CD14-positive monocyte (primary cell): ENCODE data around the gene MYO7A. TPM values are rescaled to one million over a fixed set of nuclear protein-coding genes. Genes with fewer than 3 reads are reported as not detected.

Experiments
- DNase-seq, 3 donors: peaks; one replicate each; pipeline ENCODE4 v3.0.0-alpha.2; 2011 to 2022
- H2AFZ ChIP-seq: 2 replicates; pipeline ENCODE4 v1.6.0; 2012; ENCODE audit warnings: mild to moderate bottlenecking, low read depth, low read length, inconsistent platforms; ENCODE audit not compliant: insufficient read depth, poor library complexity, severe bottlenecking
- H3K27ac ChIP-seq, 2 donors: 1 replicate in 1 of 2; 2 replicates in 1 of 2; pipeline ENCODE4 v1.5.1; 2012 to 2013; ENCODE audit warnings: low read length in 2 of 2, control low read depth in 1 of 2, inconsistent platforms in 1 of 2, low read depth in 1 of 2, mild to moderate bottlenecking in 1 of 2
- H3K27me3 ChIP-seq, 2 donors: one replicate each; pipeline versions ENCODE4 v1.6.0 to v1.6.1; 2011 to 2013; ENCODE audit warnings: low read length in 2 of 2; ENCODE audit not compliant: control insufficient read depth in 2 of 2, insufficient read depth in 2 of 2
- H3K36me3 ChIP-seq, 2 donors: replicated peaks in 1 of 2; 1 replicate in 1 of 2; 2 replicates in 1 of 2; pipeline versions ENCODE4 v1.5.1 to v1.6.1; 2012 to 2013; ENCODE audit warnings: low read length in 2 of 2, control low read depth in 1 of 2, inconsistent platforms in 1 of 2, mild to moderate bottlenecking in 1 of 2; ENCODE audit not compliant: insufficient read depth in 2 of 2, control insufficient read depth in 1 of 2
- H3K4me1 ChIP-seq, 2 donors: 1 replicate in 1 of 2; 2 replicates in 1 of 2; pipeline versions ENCODE4 v1.5.1 to v1.6.1; 2012 to 2013; ENCODE audit warnings: low read length in 2 of 2, control low read depth in 1 of 2, inconsistent platforms in 1 of 2, mild to moderate bottlenecking in 1 of 2, moderate library complexity in 1 of 2; ENCODE audit not compliant: insufficient read depth in 2 of 2, control insufficient read depth in 1 of 2
- H3K4me2 ChIP-seq: replicated peaks from 2 replicates; pipeline ENCODE3; 2012; ENCODE audit warnings: low read length, moderate library complexity, mild to moderate bottlenecking; ENCODE audit not compliant: poor library complexity, severe bottlenecking; ENCODE audit errors: extremely low read depth
- H3K4me3 ChIP-seq, 3 experiments: fragments of 200-600 bp in 1 of 3; sonication (generic) in 1 of 3; replicated peaks in 1 of 3; 1 replicate in 2 of 3; 2 replicates in 1 of 3; pipeline ENCODE4 v1.5.1; 2011 to 2013; ENCODE audit warnings: low read length in 3 of 3, mild to moderate bottlenecking in 3 of 3, control low read depth in 2 of 3, low read depth in 2 of 3, inconsistent platforms in 1 of 3, moderate library complexity in 1 of 3
- H3K79me2 ChIP-seq: 2 replicates; pipeline ENCODE4 v1.6.0; 2012; ENCODE audit warnings: mild to moderate bottlenecking, control low read depth, inconsistent platforms, low read length, moderate library complexity; ENCODE audit not compliant: insufficient read depth
- H3K9ac ChIP-seq: 2 replicates; pipeline ENCODE4 v1.6.0; 2017; ENCODE audit warnings: low read length, mild to moderate bottlenecking; ENCODE audit not compliant: insufficient read depth, poor library complexity, severe bottlenecking
- H3K9me3 ChIP-seq, 2 donors: replicated peaks in 1 of 2; 1 replicate in 1 of 2; 2 replicates in 1 of 2; pipeline versions ENCODE4 v1.5.1 to v1.6.1; 2012 to 2013; ENCODE audit warnings: low read length in 2 of 2, control low read depth in 1 of 2; ENCODE audit not compliant: control insufficient read depth in 1 of 2, insufficient read depth in 1 of 2
- H4K20me1 ChIP-seq: 2 replicates; pipeline ENCODE4 v1.6.0; 2012; ENCODE audit warnings: mild to moderate bottlenecking, low read length, control low read depth, moderate library complexity; ENCODE audit not compliant: insufficient read depth
- H3K27ac Mint-ChIP-seq, 7 donors: one replicate each; pipeline ENCODE4 v1.8.0; 2020; ENCODE audit warnings: mild to moderate bottlenecking in 7 of 7, mixed read lengths in 7 of 7, moderate library complexity in 6 of 7, inconsistent platforms in 2 of 7
- H3K27me3 Mint-ChIP-seq, 3 donors: one replicate each; pipeline ENCODE4 v1.8.0; 2021 to 2022; ENCODE audit warnings: low read depth in 3 of 3, mild to moderate bottlenecking in 3 of 3, mixed read lengths in 3 of 3, moderate library complexity in 3 of 3, inconsistent platforms in 1 of 3
- H3K36me3 Mint-ChIP-seq, 2 donors: one replicate each; pipeline ENCODE4 v1.8.0; 2020; ENCODE audit warnings: mixed read lengths in 2 of 2, inconsistent platforms in 1 of 2, mild to moderate bottlenecking in 1 of 2
- H3K4me1 Mint-ChIP-seq: one replicate; pipeline ENCODE4 v1.8.0; 2020; ENCODE audit warnings: mild to moderate bottlenecking, mixed read lengths
- H3K4me3 Mint-ChIP-seq, 2 donors: one replicate each; pipeline ENCODE4 v1.8.0; 2020; ENCODE audit warnings: mild to moderate bottlenecking in 2 of 2, mixed read lengths in 2 of 2, moderate library complexity in 1 of 2
- H3K9me3 Mint-ChIP-seq, 7 donors: one replicate each; pipeline ENCODE4 v1.8.0; 2020 to 2022; ENCODE audit warnings: mixed read lengths in 7 of 7, mild to moderate bottlenecking in 6 of 7, moderate library complexity in 6 of 7, inconsistent platforms in 2 of 7
- WGBS: methylation state at CpG from one replicate; pipeline ENCODE4 v1.1.5; 2013; ENCODE audit warnings: missing lambda C conversion rate; ENCODE audit not compliant: insufficient coverage; 5-methylcytosine and 5-hydroxymethylcytosine counted together
- intact Hi-C, 2 donors: fragments of 100-400 bp; cut with micrococcal nuclease; formaldehyde crosslinking; loops; one replicate each; pipeline versions ENCODE4 v1.15.0 to v1.15.1; 2023
- polyA plus RNA-seq, 3 donors: library from polyadenylated mRNA; depleted of rRNA in 1 of 3; unstranded in 2 of 3; stranded (reverse) in 1 of 3; fragments of 300-500 nt in 2 of 3; fragments of >200 nt in 1 of 3; fragmentation: Illumina TruSeq in 2 of 3; gene quantifications; 1 replicate in 2 of 3; 2 replicates in 1 of 3; pipeline ENCODE4 v1.2.3, GENCODE V29; 2012 to 2021
- TF ChIP-seq, protein P1 (sequence below): fragments of 200-600 bp; IDR thresholded peaks from one replicate; pipeline ENCODE4 v1.8.0; 2022; ENCODE audit warnings: antibody characterized with exemption, mild to moderate bottlenecking

MYO7A gene
- polyA plus RNA-seq, 3 donors: 3.5 to 7.8 (median 3.6) TPM

GRCh38 chr11:77121876-77122575 is 6.0 kb upstream of the MYO7A start:
- Histone ChIP-seq H3K9me3 (no peaks in the 10 kb centered on the region), H3K9ac (no peak overlapping the region), H3K4me2 (no peak overlapping the region), H3K27me3 (no peaks in the 10 kb centered on the region), H3K79me2 (no peaks in the 10 kb centered on the region), H3K27ac (no peak overlapping the region), H3K4me1 (peaks cover 3% of the 10 kb centered on the region in 2 donors), H3K4me3 (no peak overlapping the region), H2AFZ (no peak overlapping the region), H4K20me1 (no peaks in the 10 kb centered on the region), H3K36me3 (no peaks in the 10 kb centered on the region)
- WGBS: 92% methylated on average over 5 of the region's 8 CpGs
- Mint-ChIP-seq H3K27ac (no peak overlapping the region), H3K4me3 (no peak overlapping the region), H3K4me1 (peaks cover 5% of the 10 kb centered on the region), H3K9me3 (no peaks in the 10 kb centered on the region), H3K27me3 (peaks cover 3 to 4% (median 3%) of the 10 kb centered on the region in 3 donors), H3K36me3 (no peaks in the 10 kb centered on the region)
- DNase-seq: no peak
- intact Hi-C loops: loop anchor here in 1 of 2 donors (10.0 kb wide), 1 partner anchor 493 kb away; no protein-coding TSS in a partner anchor
- TF ChIP-seq, protein P1, sequence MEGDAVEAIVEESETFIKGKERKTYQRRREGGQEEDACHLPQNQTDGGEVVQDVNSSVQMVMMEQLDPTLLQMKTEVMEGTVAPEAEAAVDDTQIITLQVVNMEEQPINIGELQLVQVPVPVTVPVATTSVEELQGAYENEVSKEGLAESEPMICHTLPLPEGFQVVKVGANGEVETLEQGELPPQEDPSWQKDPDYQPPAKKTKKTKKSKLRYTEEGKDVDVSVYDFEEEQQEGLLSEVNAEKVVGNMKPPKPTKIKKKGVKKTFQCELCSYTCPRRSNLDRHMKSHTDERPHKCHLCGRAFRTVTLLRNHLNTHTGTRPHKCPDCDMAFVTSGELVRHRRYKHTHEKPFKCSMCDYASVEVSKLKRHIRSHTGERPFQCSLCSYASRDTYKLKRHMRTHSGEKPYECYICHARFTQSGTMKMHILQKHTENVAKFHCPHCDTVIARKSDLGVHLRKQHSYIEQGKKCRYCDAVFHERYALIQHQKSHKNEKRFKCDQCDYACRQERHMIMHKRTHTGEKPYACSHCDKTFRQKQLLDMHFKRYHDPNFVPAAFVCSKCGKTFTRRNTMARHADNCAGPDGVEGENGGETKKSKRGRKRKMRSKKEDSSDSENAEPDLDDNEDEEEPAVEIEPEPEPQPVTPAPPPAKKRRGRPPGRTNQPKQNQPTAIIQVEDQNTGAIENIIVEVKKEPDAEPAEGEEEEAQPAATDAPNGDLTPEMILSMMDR: no peak

- Histone ChIP-seq H3K36me3 (no peaks in the 10 kb centered on the region), H3K4me1 (peaks cover 8 to 10% of the 10 kb centered on the region in 2 donors), H3K79me2 (no peaks in the 10 kb centered on the region), H3K9ac (no peak overlapping the region), H3K27ac (no peak overlapping the region), H3K27me3 (peaks cover 0 to 4% of the 10 kb centered on the region in 2 donors), H3K9me3 (no peaks in the 10 kb centered on the region), H2AFZ (no peak overlapping the region), H3K4me2 (no peak overlapping the region), H4K20me1 (no peaks in the 10 kb centered on the region), H3K4me3 (no peak overlapping the region)
- intact Hi-C loops: loop anchor here in 1 of 2 donors (10.0 kb wide), 1 partner anchor 492 kb away; no protein-coding TSS in a partner anchor
- no peaks in the 10 kb centered on the region for H3K36me3 Mint-ChIP-seq
- no peak for DNase-seq
- H3K27me3 Mint-ChIP-seq: peaks cover 4 to 8% (median 7%) of the 10 kb centered on the region in 3 donors
- no peak overlapping the region for H3K27ac Mint-ChIP-seq
- TF ChIP-seq, protein P1: no peak
- WGBS: 93% methylated on average over 3 of the region's 7 CpGs
- no peak overlapping the region for H3K4me3 Mint-ChIP-seq
- H3K9me3 Mint-ChIP-seq: no peaks in the 10 kb centered on the region
- H3K4me1 Mint-ChIP-seq: peaks cover 9% of the 10 kb centered on the region
Measured at GRCh38 chr11:77122576-77123212, 5.4 kb upstream of the MYO7A start.
